SK-N-SH treated with all-trans-retinoic acid at 6 μM for 48 hours (cell line): ENCODE results near the gene MSN.

Experiments
- ESRRG ChIP-seq: fragments of 250-450 bp; sonication (Bioruptor Pico); IDR thresholded peaks from 2 replicates; pipeline ENCODE4 v1.6.1; 2021; ENCODE audit warnings: mild to moderate bottlenecking
- GLIS3 ChIP-seq: fragments of 250-450 bp; sonication (Bioruptor Pico); IDR thresholded peaks from 2 replicates; pipeline ENCODE4 v1.5.0; 2020; ENCODE audit warnings: mild to moderate bottlenecking, moderate library complexity
- ISL1 ChIP-seq: fragments of 250-450 bp; sonication (Bioruptor Pico); IDR thresholded peaks from 2 replicates; pipeline ENCODE4 v2.1.2; 2022; ENCODE audit warnings: mild to moderate bottlenecking, moderate library complexity
- TF ChIP-seq, protein P1 (sequence below): fragments of 250-450 bp; sonication (Bioruptor Pico); IDR thresholded peaks from 2 replicates; pipeline ENCODE4 v1.8.0; 2020; ENCODE audit warnings: mild to moderate bottlenecking, moderate library complexity, borderline replicate concordance
- TF ChIP-seq, protein P2 (sequence below): fragments of 250-450 bp; sonication (Bioruptor Pico); IDR thresholded peaks from 2 replicates; pipeline ENCODE4 v1.5.1; 2021; ENCODE audit warnings: mild to moderate bottlenecking, moderate library complexity
- TF ChIP-seq, protein P3 (sequence below): fragments of 250-450 bp; sonication (Bioruptor Pico); IDR thresholded peaks from 2 replicates; pipeline ENCODE4 v1.5.1; 2020; ENCODE audit warnings: low read depth, mild to moderate bottlenecking, moderate library complexity

DNA sequence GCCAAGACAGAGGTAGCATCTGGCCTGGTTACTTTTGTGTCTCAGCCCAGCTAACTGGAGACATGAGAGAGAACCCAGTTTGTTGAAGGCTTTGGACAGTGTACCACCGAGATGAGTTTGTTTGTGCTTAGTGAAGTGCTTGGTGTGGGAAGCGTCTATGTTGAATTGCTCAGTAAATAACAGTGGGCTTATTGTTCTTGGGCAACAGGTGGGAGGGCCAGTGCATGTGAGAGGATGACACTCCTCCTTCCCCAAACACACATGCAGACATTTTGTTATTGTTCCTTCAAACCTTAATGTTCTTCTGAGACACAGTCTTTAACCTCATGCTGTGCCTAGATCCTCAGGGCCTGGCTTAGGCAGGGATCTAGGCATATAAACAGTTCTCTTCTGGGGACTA lies 39.7 kb downstream of the MSN start:
- TF ChIP-seq, protein P1, sequence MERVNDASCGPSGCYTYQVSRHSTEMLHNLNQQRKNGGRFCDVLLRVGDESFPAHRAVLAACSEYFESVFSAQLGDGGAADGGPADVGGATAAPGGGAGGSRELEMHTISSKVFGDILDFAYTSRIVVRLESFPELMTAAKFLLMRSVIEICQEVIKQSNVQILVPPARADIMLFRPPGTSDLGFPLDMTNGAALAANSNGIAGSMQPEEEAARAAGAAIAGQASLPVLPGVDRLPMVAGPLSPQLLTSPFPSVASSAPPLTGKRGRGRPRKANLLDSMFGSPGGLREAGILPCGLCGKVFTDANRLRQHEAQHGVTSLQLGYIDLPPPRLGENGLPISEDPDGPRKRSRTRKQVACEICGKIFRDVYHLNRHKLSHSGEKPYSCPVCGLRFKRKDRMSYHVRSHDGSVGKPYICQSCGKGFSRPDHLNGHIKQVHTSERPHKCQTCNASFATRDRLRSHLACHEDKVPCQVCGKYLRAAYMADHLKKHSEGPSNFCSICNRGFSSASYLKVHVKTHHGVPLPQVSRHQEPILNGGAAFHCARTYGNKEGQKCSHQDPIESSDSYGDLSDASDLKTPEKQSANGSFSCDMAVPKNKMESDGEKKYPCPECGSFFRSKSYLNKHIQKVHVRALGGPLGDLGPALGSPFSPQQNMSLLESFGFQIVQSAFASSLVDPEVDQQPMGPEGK (CRISPR knock-in tag), result no peak
- TF ChIP-seq, protein P2, sequence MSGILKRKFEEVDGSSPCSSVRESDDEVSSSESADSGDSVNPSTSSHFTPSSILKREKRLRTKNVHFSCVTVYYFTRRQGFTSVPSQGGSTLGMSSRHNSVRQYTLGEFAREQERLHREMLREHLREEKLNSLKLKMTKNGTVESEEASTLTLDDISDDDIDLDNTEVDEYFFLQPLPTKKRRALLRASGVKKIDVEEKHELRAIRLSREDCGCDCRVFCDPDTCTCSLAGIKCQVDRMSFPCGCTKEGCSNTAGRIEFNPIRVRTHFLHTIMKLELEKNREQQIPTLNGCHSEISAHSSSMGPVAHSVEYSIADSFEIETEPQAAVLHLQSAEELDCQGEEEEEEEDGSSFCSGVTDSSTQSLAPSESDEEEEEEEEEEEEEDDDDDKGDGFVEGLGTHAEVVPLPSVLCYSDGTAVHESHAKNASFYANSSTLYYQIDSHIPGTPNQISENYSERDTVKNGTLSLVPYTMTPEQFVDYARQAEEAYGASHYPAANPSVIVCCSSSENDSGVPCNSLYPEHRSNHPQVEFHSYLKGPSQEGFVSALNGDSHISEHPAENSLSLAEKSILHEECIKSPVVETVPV, result no peak
- no peak for TF ChIP-seq ISL1
- TF ChIP-seq, protein P3, sequence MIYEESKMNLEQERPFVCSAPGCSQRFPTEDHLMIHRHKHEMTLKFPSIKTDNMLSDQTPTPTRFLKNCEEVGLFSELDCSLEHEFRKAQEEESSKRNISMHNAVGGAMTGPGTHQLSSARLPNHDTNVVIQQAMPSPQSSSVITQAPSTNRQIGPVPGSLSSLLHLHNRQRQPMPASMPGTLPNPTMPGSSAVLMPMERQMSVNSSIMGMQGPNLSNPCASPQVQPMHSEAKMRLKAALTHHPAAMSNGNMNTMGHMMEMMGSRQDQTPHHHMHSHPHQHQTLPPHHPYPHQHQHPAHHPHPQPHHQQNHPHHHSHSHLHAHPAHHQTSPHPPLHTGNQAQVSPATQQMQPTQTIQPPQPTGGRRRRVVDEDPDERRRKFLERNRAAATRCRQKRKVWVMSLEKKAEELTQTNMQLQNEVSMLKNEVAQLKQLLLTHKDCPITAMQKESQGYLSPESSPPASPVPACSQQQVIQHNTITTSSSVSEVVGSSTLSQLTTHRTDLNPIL (CRISPR knock-in tag), result no peak
- TF ChIP-seq GLIS3 (CRISPR knock-in tag), result no peak
- no peak for TF ChIP-seq ESRRG (CRISPR knock-in tag)
